UCSD-AML1 (cell line): ENCODE results near the gene SRPRB.

Experiments used
- DNase-seq: peaks from one replicate; lab custom pipeline; 2025; ENCODE audit not compliant: unreplicated experiment; lab: John Stamatoyannopoulos, UW

Gene SRPRB

DNA sequence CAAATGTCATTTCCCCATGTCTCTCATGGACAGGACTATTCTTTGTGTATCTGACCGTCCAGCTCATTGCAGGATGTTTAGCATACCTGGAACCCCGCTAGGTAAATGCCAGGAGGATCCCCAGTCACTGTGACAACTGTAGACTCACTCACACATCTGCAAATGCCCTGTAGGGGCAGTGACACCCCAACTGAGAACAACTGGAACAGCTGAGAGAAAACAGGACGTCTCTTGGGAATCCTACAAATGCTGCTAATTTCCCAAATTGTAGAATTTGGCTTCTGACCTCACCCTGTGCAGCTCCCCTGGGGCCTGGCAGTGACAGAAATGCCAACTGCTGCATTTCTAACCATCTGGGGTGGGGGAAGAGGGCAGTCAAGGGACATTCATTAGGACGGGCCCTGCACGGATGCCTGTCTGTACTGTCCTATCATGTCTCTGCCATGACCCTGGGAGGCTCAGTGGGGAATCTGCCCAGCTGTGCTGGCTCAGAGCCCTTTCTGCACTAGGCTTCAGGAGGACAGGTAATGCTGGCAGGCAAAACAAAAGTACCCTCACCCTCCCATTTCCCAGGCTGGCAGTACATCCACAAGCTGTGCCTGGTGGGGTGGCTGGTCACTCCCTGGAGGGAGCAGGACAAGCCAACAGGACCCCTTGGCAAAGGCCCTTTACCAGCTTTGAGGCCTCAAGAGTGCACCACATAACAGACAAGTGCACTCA is 59.7 kb downstream of the SRPRB start:
- no peak for DNase-seq

DNA sequence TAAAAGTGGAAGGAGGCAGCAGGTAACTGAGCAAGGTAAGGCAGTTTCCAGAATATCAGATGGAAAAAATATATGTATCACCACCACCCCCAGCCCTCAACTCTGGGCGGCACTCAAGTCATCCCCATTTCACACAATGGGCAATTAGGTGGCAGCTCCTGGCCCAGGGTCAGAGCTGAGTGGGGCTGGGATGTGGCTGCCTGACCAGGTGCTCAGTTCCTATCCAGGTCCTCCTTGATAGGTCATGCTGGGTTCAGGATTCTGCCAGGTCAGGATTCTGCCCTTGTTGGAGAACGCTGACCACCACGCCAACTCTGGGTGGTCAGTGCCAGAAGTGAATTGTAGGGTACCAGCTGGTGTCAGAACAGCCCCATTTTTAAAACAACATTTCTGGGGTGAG is 60.5 kb downstream of the SRPRB start:
- no peak for DNase-seq

DNA sequence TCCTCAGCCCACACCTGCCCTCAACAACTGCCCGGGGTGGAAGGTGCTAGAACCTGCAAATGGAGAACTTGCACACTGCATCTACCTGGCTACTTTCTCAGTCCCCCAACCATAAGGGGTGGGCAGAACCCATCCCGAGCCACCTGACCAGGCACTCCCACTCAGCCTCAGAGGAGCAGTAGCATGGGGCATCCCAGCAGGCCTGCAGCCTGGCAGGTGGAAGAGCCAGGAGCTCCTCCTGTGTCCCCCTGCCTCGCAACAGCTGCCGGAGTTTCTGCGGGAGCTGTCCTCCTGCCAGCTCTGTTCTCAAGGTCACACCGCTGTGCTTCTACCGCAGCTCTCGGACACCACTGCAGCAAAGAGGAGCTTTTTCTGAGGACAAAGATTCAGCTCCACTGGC is 62.6 kb downstream of the SRPRB start:
- no peak for DNase-seq

DNA sequence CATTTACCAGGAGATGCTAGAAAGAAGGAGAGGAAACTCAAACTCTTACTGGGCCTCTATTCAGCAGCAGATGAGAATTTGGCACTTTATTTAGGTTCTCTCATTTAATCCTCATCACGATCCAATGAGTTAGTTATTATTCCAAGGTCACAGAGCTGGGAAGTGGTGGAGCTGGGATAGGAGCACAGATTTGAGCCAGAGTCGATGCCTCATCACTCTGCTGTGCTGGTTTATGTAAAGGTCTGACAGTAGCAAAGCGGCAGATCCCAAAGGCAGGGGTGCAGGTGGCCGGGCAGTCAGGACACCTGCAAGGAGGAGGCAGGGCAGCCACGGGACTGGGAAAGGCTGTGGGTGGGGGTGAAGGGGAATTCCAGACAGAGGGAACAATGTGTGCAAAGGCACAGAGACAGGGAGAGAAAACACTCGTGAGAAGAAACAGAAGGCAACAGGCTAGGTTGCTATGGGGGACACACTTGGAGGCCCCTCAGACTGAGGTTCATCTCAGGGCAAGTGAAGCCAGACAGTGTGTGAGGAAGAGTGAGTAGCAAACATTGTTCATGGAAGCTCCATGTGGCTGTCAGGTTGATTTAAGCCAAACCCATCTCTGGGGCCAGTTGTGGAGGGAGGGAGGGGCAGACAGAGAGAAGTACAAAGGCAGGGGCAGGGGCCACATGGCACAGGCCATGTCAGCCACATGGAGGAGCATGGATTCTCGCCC is 63.3 kb downstream of the SRPRB start:
- no peak for DNase-seq

DNA sequence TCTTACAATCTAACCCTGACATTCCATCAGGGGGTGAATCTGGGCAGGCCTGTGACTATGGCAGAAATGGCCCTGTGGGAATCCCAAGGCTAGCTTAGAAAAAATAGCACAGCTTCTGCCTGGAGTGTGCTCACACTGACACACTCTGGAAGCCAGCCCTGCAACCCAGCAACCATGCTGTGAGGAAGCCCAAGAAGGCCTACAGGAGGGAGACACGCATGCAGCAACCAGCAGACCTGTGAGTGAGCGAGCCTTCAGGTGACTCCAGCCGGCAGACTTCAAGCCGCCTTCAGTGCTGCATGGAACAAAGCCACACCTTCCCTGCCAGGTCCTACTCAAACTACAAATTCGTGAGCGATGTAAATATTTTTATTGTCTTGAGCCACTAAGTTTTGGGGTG is 64.0 kb downstream of the SRPRB start:
- DNase-seq = no peak

DNA sequence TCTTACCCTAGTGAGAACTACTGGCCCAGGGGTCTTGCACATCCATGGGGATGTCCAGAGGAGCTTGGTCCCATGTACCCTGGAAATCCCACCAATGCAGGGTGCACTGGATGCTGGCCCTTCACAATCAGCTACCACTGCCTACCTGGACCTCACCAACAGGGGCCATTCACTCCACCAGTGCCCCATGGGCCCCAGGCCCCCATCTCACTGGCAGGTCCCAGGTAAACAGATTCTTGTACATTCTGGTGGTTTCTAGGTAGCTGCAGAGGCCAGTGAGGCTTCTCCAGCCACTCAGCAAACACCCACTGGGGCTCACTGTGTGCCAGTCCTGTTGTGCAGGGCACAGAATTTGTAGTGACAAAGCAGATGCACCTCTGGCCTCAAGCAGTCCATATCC is 65.2 kb downstream of the SRPRB start:
- no peak for DNase-seq
